T-helper 1 cell treated with Interleukin-12 subunit alpha and Interleukin-12 subunit beta and Interleukin-4 antibody, amounts not matched to agents 30 ng/mL and 1 ng/mL, for 36 hours (primary cell): ENCODE data around the gene WIPF2. TPM values are rescaled to one million over a fixed set of nuclear protein-coding genes. Genes with fewer than 3 reads are reported as not detected.

ENCODE experiments used
- intact Hi-C: fragments of 100-400 bp; cut with micrococcal nuclease; formaldehyde crosslinking; loops from one replicate; pipeline ENCODE4 v1.15.1; 2024
- total RNA-seq: library from RNA; stranded (reverse); gene quantifications from 2 replicates; pipeline ENCODE4 v1.2.3, GENCODE V29; 2022

WIPF2 gene
- total RNA-seq, 1 donor from 2014 or later: 29.1 TPM

GRCh38 chr17:40322358-40323315 is 103.5 kb downstream of the WIPF2 start:
- intact Hi-C loops: loop anchor here (1.0 to 10.0 kb wide), 5 partner anchors 19 to 1618 kb away; partner anchors contain the start of genes EIF1 and MLLT6

- intact Hi-C loops: loop anchor here (5.0 to 10.0 kb wide), 2 partner anchors 284 to 1619 kb away; partner anchors contain the start of gene MLLT6
These were observed 104.6 kb downstream of the WIPF2 start for GRCh38 chr17:40323391-40324381.

GRCh38 chr17:40325156-40326013 is 106.3 kb downstream of the WIPF2 start:
- intact Hi-C loops: loop anchor here (1.0 to 10.0 kb wide), 2 partner anchors 7 to 1621 kb away; partner anchors contain the start of gene MLLT6

GRCh38 chr17:40326014-40326831 is 107.1 kb downstream of the WIPF2 start:
- intact Hi-C loops: loop anchor here (1.0 to 10.0 kb wide), 2 partner anchors 8 to 1621 kb away; partner anchors contain the start of gene MLLT6

GRCh38 chr17:40326832-40327199 is 107.7 kb downstream of the WIPF2 start:
- intact Hi-C loops: loop anchor here (1.0 to 10.0 kb wide), 2 partner anchors 9 to 1622 kb away; partner anchors contain the start of gene MLLT6

- intact Hi-C loops: loop anchor here (10.0 kb wide), 1 partner anchor 1622 kb away; the partner anchor contains the start of gene MLLT6
These were observed 108.2 kb downstream of the WIPF2 start for GRCh38 chr17:40327244-40327729.

GRCh38 chr17:40327735-40328385 is 108.8 kb downstream of the WIPF2 start:
- intact Hi-C loops: loop anchor here (10.0 kb wide), 1 partner anchor 1623 kb away; the partner anchor contains the start of gene MLLT6

- intact Hi-C loops: loop anchor here (10.0 kb wide), 1 partner anchor 1624 kb away; the partner anchor contains the start of gene MLLT6
These were observed 109.3 kb downstream of the WIPF2 start for GRCh38 chr17:40328386-40328766.

GRCh38 chr17:40329839-40330794 is 111.0 kb downstream of the WIPF2 start:
- intact Hi-C loops: loop anchor here (1.0 to 10.0 kb wide), 2 partner anchors 10 to 1625 kb away; partner anchors contain the start of gene MLLT6

- intact Hi-C loops: loop anchor here (1.0 kb wide), 1 partner anchor 9 kb away; no protein-coding TSS in a partner anchor
These were observed 111.9 kb downstream of the WIPF2 start for GRCh38 chr17:40330850-40331470.

GRCh38 chr17:40331743-40332641 is 112.9 kb downstream of the WIPF2 start:
- intact Hi-C loops: no loop called here
